GM21381 (cell line): ENCODE measurements around the gene SH2D3C.

ENCODE experiments used
- ATAC-seq: cut with Tn5 transposase; IDR thresholded peaks from one replicate; pipeline ENCODE4 v1.9.1; 2021; ENCODE audit warnings: mild to moderate bottlenecking, moderate library complexity; ENCODE audit not compliant: unreplicated experiment

SH2D3C gene

DNA sequence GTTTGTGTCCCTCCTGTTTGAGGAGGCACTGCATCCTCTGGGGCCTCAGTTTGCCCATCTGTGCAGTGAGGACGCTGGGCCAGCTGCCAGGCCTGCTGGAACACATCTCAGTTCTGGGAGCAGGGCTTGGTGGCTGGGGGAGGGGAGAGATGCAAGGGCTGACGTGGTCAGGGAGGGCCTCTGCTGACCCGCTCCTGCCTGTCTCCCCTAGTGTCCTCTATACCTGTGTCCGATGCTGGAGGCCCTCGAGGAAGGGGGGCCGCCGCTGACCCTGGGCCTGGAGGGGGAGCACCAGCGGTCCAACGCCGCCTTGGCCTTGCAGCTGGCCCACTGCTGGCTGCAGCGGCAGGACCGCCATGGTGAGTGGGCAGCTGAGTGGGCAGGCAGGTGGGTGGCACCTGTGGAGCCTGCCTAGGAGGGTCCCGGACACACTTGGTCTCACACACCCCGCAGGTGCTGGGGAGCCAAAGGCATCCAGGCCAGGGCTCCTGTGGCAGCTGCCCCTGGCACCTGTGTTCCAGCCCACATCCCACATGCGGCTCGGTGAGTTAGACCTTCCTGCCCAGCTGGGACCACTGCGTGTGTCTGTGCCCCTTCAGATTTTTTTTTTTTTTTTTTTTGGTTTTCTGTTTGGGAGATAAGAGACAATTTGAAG, 30.0 kb upstream of the SH2D3C start:
- no peak for ATAC-seq

DNA sequence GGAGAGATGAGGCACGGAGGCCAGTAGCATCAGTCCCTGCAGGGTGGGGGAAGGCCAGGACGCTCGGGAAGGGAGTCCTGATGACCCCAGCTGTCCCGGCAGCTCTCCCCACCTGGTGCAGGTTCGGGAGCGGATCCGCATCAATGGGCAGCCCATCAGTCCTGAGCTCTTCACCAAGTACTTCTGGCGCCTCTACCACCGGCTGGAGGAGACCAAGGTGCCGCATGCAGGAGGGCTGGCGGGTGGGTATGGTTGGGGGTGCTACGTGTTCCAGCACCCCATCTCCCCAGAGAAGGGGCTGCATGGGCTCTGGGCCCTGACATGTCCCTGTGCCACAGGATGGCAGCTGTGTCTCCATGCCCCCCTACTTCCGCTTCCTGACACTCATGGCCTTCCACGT, 28.4 kb upstream of the SH2D3C start:
- no peak for ATAC-seq

DNA sequence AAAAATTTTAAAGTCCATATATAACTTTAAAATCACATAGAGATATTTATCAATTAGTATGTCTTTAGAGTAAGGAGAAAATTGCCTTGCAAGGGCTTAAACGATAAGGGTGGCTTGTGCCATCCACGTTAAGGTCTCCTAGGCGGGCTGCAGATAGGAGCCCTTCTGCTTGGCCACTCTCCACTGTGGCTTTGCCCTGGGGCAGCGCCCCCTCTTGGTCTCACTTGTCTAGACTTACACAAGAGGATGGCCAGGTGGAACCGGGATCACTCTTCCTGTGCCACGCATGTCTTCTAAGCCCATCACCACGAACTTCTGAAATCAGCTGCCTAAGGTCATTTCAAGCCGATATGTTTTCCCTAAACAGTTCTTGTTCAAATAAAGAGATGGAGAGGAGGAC, 27.2 kb upstream of the SH2D3C start:
- ATAC-seq: no peak

DNA sequence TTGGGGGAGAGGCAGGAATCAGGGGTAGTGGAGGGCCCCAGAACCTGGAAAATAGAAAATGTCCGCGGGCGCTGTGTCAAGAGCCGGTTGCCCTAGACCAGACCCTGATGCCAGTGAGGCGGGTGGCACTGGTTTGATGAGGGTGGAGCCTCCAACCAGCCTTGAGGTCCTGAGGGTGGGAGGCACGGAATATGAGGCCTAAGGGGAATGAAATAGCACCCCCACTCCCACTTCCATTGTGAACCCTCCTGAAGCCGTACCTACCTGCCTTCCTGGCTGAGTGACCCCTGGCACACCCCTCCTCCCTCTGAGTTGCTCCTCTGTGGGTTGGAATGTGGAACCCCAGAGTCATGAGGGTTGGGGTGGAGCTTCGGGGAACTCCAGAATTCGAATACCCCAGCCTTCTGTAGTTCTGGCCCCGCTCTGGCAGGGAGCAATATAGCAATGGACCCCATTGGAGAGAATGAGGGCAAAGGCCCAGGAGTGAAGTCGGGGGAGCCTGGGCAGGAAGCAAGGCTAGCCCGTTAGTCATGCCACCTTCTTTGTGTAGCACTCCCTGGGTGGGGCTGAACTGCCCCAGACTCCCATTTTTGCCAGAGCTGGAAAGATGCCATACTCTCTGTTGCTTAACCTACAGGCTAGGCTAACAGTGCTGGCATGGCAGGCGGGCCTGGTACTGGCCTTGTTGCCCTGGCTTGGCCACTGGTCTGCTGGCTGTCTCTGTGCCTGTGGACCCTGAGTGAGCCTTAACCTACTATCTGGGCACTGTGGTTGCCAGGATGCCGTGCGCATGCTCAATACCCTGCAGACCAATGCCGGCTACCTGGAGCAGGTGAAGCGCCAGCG, 25.3 kb upstream of the SH2D3C start:
- no peak for ATAC-seq

DNA sequence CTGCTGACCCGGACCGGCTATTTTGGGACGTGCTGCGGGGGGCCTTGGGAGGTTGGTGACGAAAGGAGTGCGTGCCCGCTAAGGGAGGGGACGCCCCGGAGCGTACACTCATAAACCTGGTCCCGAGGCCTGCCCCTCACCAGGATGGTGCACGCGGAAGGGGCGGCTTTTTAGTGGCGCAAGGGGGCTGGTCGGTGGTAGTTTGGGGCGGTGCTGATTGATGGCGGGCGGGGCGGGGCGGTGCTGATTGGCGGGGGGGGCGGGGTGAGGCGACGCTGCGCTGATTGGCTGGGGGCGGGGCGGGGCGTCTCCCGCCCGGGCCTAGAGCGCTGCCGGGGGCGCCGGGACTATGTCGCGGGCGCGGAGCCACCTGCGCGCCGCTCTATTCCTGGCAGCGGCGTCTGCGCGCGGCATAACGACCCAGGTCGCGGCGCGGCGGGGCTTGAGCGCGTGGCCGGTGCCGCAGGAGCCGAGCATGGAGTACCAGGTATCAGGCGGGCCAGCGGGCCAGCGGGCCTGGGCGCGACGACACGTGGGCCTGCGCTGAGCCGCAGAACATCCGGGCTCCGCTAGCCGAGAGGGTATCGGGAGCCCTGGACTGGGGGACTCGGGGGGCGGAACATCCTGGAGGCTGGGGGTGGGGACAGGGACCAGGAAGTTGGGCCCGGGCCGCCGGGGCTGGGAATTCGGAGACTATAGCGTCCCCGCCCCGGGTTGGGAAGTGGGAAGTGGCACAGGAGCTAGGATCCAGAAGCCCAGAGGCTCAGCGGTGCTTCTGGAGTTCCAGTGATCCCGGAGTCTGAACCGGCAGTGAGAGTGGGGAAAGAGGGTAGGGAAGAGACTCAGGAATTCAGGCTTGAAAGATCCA, 24.3 kb upstream of the SH2D3C start, which contains the start of gene FPGS:
Gene FPGS (plus strand): TSS at position 307 of the 868 bp plus-strand sequence. CDS start 43 bp downstream, at position 350.
- ATAC-seq: peak; percentile 69

DNA sequence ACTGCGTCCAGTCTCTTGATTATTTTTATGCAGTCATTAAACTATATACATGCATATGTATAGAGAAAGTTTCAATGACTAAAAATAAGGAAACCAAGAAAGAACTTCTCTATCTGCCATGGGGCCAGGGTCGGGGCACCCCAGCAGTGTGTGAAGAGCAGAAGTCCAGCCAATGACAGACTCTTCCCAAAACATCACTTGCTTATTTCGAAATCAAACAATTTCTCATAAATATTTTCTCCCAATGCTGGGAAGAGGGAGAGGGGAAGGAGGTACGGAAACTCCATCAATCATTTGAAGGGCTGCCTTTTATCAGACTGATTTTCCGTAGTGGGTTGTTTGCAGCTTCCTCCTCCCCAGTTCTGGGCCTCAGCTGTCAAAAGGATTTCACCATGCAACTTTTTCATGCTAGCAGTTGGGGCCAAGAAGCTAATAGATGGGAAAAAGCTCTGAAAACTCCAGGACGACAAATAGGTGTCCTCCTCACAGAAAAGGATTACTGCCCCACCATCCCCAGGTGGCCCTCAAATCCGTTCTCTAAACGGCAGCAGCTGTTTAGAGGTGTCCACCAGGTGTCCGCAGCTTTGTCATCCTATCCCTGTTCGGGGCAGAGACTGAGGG, 23.6 kb upstream of the SH2D3C start:
- no peak for ATAC-seq

DNA sequence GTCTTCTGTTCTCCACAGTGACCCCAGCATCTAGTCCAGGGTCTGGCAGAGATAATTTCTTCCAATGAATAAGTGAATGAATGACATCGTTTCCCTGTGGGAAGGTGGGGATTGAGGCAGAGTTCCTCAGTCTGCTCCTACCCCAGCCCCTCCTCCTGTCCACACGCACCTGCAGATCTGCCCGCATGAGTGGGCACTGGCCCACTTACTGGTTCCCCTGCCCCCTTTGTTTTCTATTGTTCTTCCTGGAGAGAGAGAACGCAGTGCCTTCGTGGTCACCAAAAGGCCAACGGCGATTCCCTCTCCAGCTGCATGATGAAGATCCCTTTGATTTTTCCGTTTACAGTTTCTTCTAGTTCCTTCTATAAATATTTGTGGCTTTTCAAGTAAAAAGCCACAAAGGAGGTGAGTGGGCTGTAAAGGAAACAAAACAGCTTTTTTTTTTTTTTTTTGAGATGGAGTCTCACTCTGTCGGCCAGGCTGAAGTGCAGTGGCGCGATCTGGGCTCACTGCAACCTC, 18.4 kb upstream of the SH2D3C start:
- no peak for ATAC-seq

DNA sequence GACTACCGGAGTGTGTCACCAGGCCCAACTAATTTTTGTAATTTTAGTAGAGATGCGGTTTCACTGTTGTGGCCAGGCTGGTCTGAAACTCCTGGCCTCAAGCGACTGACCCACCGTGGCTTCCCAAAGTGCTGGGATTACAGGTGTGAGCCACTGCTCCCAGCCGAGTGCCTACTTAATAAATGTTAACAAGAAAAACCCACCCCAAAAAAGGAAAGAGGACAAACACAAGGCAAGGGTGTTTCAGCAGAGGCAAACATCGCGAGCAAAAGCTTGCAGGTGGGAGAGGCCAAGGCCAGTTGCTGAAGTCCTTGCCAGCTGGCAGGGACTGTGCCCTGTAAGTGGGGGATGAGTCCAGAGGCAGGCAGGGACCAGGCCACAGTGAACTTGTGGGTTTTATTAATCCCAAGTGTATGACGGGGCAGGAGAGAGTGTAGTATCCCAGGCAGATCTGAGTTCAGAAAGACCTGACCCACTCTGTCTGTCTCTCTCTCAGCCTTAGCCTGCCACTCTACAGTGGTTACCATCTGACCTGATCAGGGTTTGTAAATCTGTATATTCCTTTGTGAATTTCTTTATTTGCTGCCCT, 17.9 kb upstream of the SH2D3C start:
- ATAC-seq: no peak

DNA sequence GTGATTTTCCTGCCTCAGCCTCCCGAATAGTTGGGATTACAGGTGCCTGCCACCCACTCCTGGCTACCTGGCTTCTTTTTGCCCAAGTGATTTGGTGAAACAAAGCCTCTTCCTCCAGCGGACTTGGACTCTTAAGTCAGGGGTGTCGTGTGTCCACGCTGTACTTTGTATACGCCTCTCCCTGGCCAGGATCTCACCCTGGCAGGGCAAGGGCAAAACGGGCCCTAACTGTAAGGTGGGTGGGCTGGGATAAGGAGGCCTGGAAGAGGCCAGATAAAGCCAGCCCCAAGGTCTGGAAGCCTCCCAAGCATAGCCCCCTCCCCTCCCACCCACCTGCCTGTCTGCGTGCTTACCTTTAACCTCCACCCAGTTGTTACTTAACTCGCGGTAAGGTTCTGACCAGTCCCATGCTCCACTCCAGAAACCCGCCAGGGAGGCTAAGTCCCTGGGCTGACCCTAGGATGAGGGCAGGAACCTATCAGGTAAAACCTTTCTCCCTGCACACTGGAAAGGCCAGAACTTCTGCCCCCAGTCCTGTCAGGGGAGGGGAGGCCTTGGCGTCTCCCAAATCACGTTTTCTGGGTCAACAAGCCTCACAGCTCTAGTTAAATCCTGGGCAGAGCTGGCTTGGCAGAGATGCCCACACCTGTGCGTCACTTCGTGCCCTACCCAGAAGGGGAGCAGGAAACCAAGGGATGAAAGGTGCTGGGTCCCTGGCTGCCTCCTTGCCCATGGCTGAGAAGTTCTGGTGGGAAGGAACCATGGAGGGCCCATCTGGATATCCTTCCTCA, 15.7 kb upstream of the SH2D3C start:
- no peak for ATAC-seq

DNA sequence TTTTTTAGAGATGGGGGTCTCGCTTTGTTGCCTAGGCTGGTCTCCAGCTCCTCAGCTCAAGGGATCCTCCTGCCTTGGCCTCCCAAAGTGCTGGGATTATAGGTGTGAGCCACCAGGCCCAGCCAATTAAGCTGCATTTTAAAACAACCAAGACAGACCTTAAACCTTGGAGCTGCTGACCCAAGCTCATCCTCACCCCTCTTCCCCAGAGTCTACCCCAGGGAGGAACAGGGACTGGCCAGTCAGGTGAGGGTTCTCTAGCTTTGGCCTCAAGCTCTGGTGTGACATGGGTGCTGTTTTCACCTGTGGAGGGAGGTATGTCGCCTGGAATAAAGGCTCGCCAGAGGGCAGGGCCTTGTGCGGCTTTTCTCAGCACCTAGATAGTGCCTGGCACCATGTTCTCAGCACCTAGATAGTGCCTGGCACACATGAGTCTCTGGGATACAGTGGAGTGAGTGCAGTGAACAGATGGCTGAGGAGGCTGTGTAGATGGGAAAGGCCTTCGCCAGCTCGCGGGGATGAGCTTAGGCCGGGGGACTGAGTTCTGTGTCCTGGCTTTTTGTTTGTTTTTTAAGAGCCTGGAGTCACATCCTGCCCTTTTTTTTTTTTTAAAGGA, 14.7 kb upstream of the SH2D3C start:
- ATAC-seq: no peak

DNA sequence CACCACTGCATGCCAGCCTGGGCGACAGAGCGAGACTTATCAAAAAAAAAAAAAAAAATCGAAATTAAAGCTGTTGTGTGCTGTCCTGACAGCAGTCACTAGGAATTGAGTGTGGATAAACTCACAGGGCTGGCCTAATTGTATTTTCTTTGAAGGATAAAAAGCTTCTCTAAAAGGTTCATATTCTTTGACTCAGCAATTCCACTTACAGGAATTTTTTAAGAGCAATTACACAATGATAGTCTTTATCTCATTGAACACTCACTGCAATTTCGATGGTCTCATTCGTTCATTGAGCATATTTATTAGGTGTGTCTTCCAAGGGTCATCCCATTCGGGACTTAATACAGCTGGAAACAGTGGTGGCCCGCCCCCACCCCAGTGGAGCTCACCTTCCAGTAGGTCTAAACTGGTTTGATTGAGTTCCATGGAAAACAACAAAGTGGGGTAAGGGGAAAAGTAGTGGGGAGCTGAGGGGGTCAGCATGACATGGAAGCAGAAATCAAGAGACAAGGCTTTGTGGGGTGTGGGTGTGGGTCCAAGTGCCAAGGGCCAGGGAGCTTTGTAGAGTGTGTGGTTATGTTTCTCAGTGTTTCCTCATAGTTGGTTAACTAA, 14.1 kb upstream of the SH2D3C start:
- no peak for ATAC-seq

DNA sequence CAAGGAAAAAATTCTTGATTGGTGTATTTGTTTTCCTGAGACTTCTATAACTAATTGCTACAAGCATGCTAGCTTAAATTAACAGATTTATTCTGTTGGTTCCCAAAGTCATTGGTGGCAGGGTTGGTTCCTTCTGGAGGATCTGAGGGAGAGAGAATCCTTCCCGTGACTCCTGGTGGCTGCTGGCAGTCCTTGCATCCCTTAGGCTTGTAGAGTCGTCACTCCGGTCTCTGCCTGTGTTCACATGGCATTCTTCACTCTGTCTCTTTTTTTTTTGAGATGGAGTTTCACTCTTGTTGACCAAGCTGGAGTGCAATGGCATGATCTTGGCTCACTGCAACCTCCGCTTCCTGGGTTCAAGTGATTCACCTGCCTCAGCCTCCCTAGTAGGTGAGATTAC, 12.6 kb upstream of the SH2D3C start:
- ATAC-seq: no peak

DNA sequence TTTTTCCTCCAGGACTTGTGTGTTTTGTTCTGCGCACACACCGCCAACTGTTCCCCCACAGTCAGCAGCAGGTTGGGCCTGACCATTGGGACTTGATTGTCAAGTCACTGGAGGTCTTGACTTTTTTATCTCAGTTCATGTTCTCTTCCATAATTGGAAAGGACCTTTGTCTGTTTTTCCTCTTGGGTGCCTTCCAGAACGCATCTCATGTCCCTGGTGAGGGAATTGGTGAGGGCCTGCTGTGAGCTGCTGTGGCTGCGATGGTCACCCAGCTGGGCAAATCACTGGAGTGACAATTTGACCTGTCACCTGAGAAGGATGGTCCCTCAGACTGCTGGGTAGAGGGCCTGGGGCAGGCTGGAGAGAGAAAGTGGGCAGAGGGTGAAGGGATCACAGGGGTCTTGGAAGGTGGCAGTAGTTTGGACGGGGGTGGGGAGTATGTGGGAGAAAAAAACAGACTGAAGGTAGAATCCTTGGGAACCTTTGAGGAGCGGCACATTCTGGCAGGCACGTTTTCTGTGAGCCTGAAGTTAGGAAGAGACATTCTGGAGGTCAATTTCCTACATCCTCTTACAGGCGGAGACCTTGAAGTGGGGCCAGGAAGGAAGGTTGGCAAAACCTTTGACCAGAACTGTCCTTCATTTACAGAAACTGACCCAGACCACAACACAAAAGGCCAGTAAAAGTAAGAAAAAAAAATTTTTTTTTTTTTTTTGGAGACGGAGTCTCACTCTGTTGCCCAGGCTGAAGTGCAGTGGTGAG, 11.8 kb upstream of the SH2D3C start:
- ATAC-seq: no peak

DNA sequence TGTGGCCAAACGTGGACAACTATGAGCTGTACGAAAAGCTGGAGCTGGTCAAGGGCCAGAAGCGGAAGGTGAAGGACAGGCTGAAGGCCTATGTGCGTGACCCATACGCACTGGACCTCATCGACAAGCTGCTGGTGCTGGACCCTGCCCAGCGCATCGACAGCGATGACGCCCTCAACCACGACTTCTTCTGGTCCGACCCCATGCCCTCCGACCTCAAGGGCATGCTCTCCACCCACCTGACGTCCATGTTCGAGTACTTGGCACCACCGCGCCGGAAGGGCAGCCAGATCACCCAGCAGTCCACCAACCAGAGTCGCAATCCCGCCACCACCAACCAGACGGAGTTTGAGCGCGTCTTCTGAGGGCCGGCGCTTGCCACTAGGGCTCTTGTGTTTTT, 10.7 kb upstream of the SH2D3C start:
- no peak for ATAC-seq

DNA sequence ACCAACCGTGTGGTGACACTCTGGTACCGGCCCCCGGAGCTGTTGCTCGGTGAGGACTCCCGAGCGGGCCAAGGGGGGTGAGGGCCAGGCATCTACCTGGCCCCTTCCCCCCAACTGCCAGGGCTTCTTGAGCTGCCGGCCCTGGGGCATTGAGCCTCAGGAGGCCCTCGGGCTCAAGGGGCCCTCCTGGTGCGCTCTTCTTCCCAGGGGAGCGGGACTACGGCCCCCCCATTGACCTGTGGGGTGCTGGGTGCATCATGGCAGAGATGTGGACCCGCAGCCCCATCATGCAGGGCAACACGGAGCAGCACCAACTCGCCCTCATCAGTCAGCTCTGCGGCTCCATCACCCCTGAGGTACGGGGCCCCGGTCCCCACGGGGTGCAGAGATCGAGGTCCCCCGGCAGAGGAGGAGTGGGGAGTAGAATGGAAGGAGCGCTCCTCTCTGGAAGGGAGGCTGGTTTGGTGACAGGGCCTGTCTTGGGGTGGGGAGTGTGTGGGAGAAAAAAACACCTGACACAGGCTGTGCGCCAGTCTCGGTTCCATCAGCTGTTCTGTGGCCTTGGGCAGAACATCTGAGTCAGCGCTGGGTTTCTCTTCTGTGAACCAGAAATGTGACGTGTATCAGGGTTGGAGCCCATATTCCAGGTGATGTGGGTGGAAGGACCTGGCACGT, 10.0 kb upstream of the SH2D3C start:
- ATAC-seq: no peak

DNA sequence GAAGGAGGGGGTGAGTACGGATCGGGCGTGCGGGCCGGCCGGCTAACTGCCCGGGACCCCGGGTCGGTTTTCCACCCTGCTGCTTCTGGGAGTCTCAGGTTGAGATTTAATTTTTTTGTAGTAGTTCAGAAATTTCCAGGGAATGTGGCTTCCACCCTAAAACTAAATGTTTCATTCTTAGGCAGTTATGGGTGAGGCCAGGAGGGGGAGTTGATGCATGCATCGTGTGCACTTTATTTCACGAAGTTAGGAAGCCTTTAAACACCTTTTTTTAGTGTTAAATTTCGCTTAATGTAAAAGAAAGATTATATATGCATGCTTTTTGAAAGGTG, 8.3 kb upstream of the SH2D3C start:
- no peak for ATAC-seq

DNA sequence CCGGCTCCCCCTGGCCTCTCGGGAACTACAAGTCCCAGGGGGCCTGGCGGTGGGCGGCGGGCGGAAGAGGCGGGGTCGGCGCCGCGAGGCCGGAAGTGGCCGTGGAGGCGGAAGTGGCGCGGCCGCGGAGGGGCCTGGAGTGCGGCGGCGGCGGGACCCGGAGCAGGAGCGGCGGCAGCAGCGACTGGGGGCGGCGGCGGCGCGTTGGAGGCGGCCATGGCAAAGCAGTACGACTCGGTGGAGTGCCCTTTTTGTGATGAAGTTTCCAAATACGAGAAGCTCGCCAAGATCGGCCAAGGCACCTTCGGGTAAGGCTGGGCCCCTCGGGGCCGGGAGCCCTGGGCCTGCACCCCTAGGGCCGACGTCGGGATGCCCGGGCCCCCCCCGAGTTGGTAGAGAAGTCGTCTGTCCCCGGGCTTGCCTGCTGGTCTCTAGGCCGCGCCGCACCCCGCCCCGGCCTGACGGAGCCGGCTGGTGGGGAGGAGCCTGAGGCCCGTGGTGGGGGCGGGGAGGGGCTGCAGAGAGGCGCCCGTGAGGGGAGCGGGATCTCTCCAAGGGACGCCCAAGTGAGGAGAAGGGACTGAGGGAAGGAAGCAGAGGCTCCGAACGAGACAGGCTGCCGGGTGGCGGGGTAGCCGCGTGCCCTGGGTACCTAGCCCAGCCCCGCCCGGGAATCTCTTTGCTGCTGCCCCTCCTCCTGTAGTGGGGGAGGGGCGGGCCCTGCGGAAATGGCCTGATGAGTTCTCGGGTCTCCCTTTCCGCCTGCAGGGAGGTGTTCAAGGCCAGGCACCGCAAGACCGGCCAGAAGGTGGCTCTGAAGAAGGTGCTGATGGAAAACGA, 7.7 kb upstream of the SH2D3C start, which contains the start of gene CDK9:
Gene CDK9 (plus strand): TSS at position 102 of the 840 bp plus-strand sequence. CDS start 115 bp downstream, at position 217.
- peak; percentile 49 for ATAC-seq
